PC-9 (cell line): ENCODE results near the gene LEUTX. TPM values are rescaled to one million over a fixed set of nuclear protein-coding genes. Genes with fewer than 3 reads are reported as not detected.
"Not testable (repeated sequence)": the region's sequence is repeated elsewhere in the genome, so short reads cannot be mapped to it uniquely, and the experiment has no call there.

Source experiments
- BruUV-seq: library from RNA; stranded (reverse); fragments of 400-500 nt; replicated peaks from 2 replicates; lab custom pipeline; 2021; lab: Mats Ljungman, UMichigan
- CTCF ChIA-PET: fragments of 300-600 bp; sonication (Branson Sonifier 250); formaldehyde crosslinking; loops from one replicate; lab custom pipeline; 2022; ENCODE audit warnings: antibody characterized with exemption; lab: Charles Lee
- POLR2A ChIA-PET: fragments of 300-600 bp; sonication (Branson Sonifier 250); formaldehyde crosslinking; loops from one replicate; lab custom pipeline; 2022; ENCODE audit warnings: antibody characterized with exemption; ENCODE audit not compliant: unreplicated experiment; lab: Charles Lee
- DNase-seq, 2 experiments: peaks; one replicate each; pipeline versions ENCODE4 v3.0.0 to v3.0.0-alpha.2; 2015 to 2022; ENCODE audit warnings: mixed read lengths in 1 of 2
- H2AFZ ChIP-seq: fragments of 200-600 bp; sonication (generic); 2 replicates; pipeline ENCODE4 v1.8.1; 2017; ENCODE audit warnings: antibody characterized with exemption
- H3F3A ChIP-seq: fragments of 200-600 bp; sonication (generic); 2 replicates; pipeline ENCODE4 v1.8.1; 2017; ENCODE audit warnings: antibody characterized with exemption, mild to moderate bottlenecking, low read depth; ENCODE audit not compliant: insufficient read depth
- H3K27ac ChIP-seq: fragments of 200-600 bp; sonication (generic); 2 replicates; pipeline ENCODE4 v1.6.1; 2016; ENCODE audit warnings: mixed run types
- H3K27me3 ChIP-seq: fragments of 200-600 bp; sonication (generic); 2 replicates; pipeline ENCODE4 v1.6.1; 2016; ENCODE audit warnings: low read depth, mixed run types; ENCODE audit not compliant: insufficient read depth
- H3K36me3 ChIP-seq: fragments of 200-600 bp; sonication (generic); 2 replicates; pipeline ENCODE4 v1.6.1; 2016; ENCODE audit warnings: low read depth, mixed run types
- H3K4me1 ChIP-seq: fragments of 200-600 bp; sonication (generic); replicated peaks from 2 replicates; pipeline ENCODE4 v1.6.1; 2016; ENCODE audit warnings: mixed run types; ENCODE audit not compliant: insufficient read depth
- H3K4me2 ChIP-seq: fragments of 200-600 bp; sonication (generic); 2 replicates; pipeline ENCODE4 v1.6.1; 2017; ENCODE audit warnings: mixed run types
- H3K4me3 ChIP-seq: fragments of 200-600 bp; sonication (generic); 2 replicates; pipeline ENCODE4 v1.6.1; 2016; ENCODE audit warnings: mixed run types
- H3K79me2 ChIP-seq: fragments of 200-600 bp; sonication (generic); 2 replicates; pipeline ENCODE4 v1.6.1; 2017; ENCODE audit warnings: low read depth, mixed run types
- H3K9me2 ChIP-seq: fragments of 200-600 bp; sonication (generic); 2 replicates; pipeline ENCODE4 v1.8.1; 2017; ENCODE audit warnings: mild to moderate bottlenecking; ENCODE audit not compliant: insufficient read depth
- H3K9me3 ChIP-seq: fragments of 200-600 bp; sonication (generic); 2 replicates; pipeline ENCODE4 v1.8.1; 2016; ENCODE audit warnings: low read depth; ENCODE audit not compliant: insufficient read depth
- H4K20me1 ChIP-seq: fragments of 200-600 bp; sonication (generic); 2 replicates; pipeline ENCODE4 v1.8.1; 2017; ENCODE audit not compliant: insufficient read depth
- CTCF ChIP-seq: fragments of 200-600 bp; sonication (generic); conservative IDR thresholded peaks from 2 replicates; pipeline ENCODE4 v1.6.1; 2017; ENCODE audit warnings: mixed run types, antibody characterized with exemption, mild to moderate bottlenecking, moderate library complexity
- EZH2 ChIP-seq: fragments of 200-600 bp; sonication (generic); IDR thresholded peaks from 2 replicates; pipeline ENCODE4 v1.8.0; 2017; ENCODE audit warnings: antibody characterized with exemption, low read depth
- intact Hi-C: fragments of 100-400 bp; cut with micrococcal nuclease; formaldehyde crosslinking; loops from one replicate; pipeline ENCODE4 v1.10.0; 2022; ENCODE audit not compliant: unreplicated experiment
- total RNA-seq: library from RNA; stranded (reverse); gene quantifications from 2 replicates; pipeline ENCODE4 v1.2.3, GENCODE V29; 2021

LEUTX gene
- total RNA-seq, 1 experiment from 2014 or later: not detected

- DNase-seq: no peak
- ChIA-PET CTCF (no interaction called here), POLR2A (no interaction called here)
- Histone ChIP-seq H4K20me1 (no peaks in the 10 kb centered on the region), H3K79me2 (no peaks in the 10 kb centered on the region), H3K4me3 (no peak overlapping the region), H2AFZ (no peak overlapping the region), H3F3A (no peaks in the 10 kb centered on the region), H3K27ac (no peak overlapping the region), H3K4me2 (no peak overlapping the region), H3K9me2 (no peaks in the 10 kb centered on the region), H3K36me3 (no peaks in the 10 kb centered on the region), H3K4me1 (no peaks in the 10 kb centered on the region), H3K27me3 (peaks cover 4% of the 10 kb centered on the region; the same call in 1 of the 2 replicates), H3K9me3 (no peaks in the 10 kb centered on the region)
- intact Hi-C loops: no loop called here
- no TSS peak for BruUV-seq
- TF ChIP-seq CTCF: no peak
- TF ChIP-seq EZH2: no peak
These were observed 34.8 kb downstream of the LEUTX start for GRCh38 chr19:39813264-39813993.

GRCh38 chr19:39814111-39814510, 35.5 kb downstream of the LEUTX start:
- CTCF ChIA-PET, H3K4me1 ChIP-seq, H3K36me3 ChIP-seq, H3K4me2 ChIP-seq, H3K79me2 ChIP-seq, H3K27me3 ChIP-seq, H3K4me3 ChIP-seq, H4K20me1 ChIP-seq, DNase-seq, H3K9me3 ChIP-seq, intact Hi-C loops, H3F3A ChIP-seq, BruUV-seq, H3K9me2 ChIP-seq, POLR2A ChIA-PET, H3K27ac ChIP-seq, H2AFZ ChIP-seq: not testable (repeated sequence)

- peaks cover 4% of the 10 kb centered on the region; the same call in 1 of the 2 replicates for H3K27me3 ChIP-seq
- H3K4me1 ChIP-seq: no peaks in the 10 kb centered on the region
- no peaks in the 10 kb centered on the region for H3F3A ChIP-seq
- H3K9me2 ChIP-seq: no peaks in the 10 kb centered on the region
- no peak overlapping the region for H3K4me3 ChIP-seq
- H3K9me3 ChIP-seq: no peaks in the 10 kb centered on the region
- H3K4me2 ChIP-seq: no peak overlapping the region
- no peaks in the 10 kb centered on the region for H3K79me2 ChIP-seq
- no peak overlapping the region for H3K27ac ChIP-seq
- TF ChIP-seq EZH2: no peak
- no peak for TF ChIP-seq CTCF
- intact Hi-C loops: no loop called here
- ChIA-PET POLR2A (no interaction called here), CTCF (no interaction called here)
- DNase-seq: no peak
- BruUV-seq: no TSS peak
- no peak overlapping the region for H2AFZ ChIP-seq
- no peaks in the 10 kb centered on the region for H3K36me3 ChIP-seq
- no peaks in the 10 kb centered on the region for H4K20me1 ChIP-seq
These were observed 35.9 kb downstream of the LEUTX start for GRCh38 chr19:39814595-39814994.
